IMR-90 (cell line): Measurements from ENCODE around the gene RNF112.

Source experiments
- CEBPB ChIP-seq: IDR thresholded peaks from 2 replicates; pipeline ENCODE4 v1.6.1; 2012; ENCODE audit warnings: low read depth, low read length, improper control_type of control experiment
- FOS ChIP-seq: fragments of 150-350 bp; IDR thresholded peaks from 2 replicates; pipeline ENCODE4 v1.6.1; 2016; ENCODE audit warnings: low read depth, low read length
- POLR2A ChIP-seq: IDR thresholded peaks from 2 replicates; pipeline ENCODE4 v1.6.1; 2012; ENCODE audit warnings: mild to moderate bottlenecking, low read depth, low read length
- RAD21 ChIP-seq: IDR thresholded peaks from 2 replicates; pipeline ENCODE4 v1.6.1; 2012; ENCODE audit warnings: low read length, improper control_type of control experiment
- SMC3 ChIP-seq: fragments of 150-350 bp; IDR thresholded peaks from 2 replicates; pipeline ENCODE4 v1.6.1; 2016; ENCODE audit warnings: low read depth, mild to moderate bottlenecking, antibody characterized with exemption, low read length, moderate library complexity
- TF ChIP-seq, protein P1 (sequence below): fragments of 150-350 bp; IDR thresholded peaks from 2 replicates; pipeline ENCODE4 v1.6.1; 2016; ENCODE audit warnings: low read depth, mild to moderate bottlenecking, low read length, moderate library complexity, borderline replicate concordance
- TF ChIP-seq, protein P2 (sequence below): conservative IDR thresholded peaks from 2 replicates; pipeline ENCODE4 v1.5.1; 2012; ENCODE audit warnings: mild to moderate bottlenecking, low read depth, low read length, improper control_type of control experiment

DNA sequence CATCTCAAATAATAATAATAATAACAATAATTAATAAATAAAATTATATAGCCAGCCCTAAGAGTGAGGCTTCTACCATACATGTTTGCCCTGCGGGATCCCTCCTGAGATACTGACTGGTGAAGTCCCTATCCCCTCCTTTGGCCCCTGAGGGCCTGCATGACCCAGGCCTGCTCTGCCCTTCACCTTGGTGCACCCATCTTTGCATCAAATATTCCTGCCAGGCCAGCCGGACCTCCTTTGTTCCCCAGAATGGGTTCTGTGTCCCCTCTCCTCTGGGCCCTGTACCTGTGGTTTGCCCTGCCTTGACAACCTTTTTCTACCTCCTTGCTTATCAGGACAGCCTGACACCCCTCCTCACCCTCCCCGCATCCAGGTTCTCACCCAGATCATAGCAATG is 2.0 kb upstream of the RNF112 start:
- TF ChIP-seq POLR2A (no peak), FOS (no peak), SMC3 (no peak), RAD21 (no peak), CEBPB (no peak)
- TF ChIP-seq, protein P1, sequence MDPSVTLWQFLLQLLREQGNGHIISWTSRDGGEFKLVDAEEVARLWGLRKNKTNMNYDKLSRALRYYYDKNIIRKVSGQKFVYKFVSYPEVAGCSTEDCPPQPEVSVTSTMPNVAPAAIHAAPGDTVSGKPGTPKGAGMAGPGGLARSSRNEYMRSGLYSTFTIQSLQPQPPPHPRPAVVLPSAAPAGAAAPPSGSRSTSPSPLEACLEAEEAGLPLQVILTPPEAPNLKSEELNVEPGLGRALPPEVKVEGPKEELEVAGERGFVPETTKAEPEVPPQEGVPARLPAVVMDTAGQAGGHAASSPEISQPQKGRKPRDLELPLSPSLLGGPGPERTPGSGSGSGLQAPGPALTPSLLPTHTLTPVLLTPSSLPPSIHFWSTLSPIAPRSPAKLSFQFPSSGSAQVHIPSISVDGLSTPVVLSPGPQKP: no peak
- TF ChIP-seq, protein P2, sequence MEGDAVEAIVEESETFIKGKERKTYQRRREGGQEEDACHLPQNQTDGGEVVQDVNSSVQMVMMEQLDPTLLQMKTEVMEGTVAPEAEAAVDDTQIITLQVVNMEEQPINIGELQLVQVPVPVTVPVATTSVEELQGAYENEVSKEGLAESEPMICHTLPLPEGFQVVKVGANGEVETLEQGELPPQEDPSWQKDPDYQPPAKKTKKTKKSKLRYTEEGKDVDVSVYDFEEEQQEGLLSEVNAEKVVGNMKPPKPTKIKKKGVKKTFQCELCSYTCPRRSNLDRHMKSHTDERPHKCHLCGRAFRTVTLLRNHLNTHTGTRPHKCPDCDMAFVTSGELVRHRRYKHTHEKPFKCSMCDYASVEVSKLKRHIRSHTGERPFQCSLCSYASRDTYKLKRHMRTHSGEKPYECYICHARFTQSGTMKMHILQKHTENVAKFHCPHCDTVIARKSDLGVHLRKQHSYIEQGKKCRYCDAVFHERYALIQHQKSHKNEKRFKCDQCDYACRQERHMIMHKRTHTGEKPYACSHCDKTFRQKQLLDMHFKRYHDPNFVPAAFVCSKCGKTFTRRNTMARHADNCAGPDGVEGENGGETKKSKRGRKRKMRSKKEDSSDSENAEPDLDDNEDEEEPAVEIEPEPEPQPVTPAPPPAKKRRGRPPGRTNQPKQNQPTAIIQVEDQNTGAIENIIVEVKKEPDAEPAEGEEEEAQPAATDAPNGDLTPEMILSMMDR: no peak
